HG02970 (cell line): ENCODE data around the gene ST8SIA1.
"Not testable (repeated sequence)": the region's sequence is repeated elsewhere in the genome, so short reads cannot be mapped to it uniquely, and the experiment has no call there.

Experiments
- ATAC-seq: cut with Tn5 transposase; IDR thresholded peaks from one replicate; pipeline ENCODE4 v1.9.1; 2021; ENCODE audit warnings: mild to moderate bottlenecking, moderate library complexity, moderate number of reproducible peaks; ENCODE audit not compliant: unreplicated experiment, low FRiP score

The ST8SIA1 gene

DNA sequence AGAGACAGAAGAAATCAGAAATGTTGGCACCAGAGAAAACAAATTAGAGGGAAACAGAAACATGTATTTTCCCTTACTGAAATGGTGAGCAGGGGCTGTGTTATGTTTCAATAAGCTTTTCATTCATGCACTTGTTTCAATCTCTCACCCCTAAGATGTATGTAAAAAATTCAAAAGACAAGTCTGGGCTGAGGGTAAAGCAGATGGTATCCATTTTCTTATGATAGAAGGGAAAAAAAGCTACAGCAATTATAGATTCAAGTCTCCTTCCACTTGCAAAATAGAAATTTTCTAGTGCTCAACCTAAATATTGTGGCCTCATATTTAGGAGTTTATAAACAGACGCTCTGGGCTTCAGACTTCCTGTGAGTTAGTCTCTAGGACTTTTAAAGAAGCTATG is 138.3 kb downstream of the ST8SIA1 start:
- no peak for ATAC-seq

DNA sequence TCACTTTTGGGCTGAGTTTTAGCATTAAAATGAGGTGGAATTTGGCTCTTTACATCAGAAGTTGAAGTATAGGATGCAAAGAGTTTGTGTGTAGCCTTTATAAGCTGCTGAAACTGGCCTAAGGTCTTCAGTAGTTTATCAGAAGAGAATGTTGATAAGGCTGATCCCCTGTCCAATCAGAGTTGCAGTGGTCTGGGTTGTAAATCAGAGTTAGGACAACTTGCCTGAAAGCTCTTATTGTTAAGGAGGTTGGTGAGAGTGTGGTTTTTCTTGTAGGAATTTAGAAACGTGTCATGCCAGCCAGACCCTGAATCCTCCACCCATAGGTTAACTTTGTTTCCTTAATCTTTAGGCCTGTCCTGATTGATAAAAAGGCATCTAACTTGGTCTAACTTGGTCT is 143.5 kb downstream of the ST8SIA1 start:
- no peak for ATAC-seq

DNA sequence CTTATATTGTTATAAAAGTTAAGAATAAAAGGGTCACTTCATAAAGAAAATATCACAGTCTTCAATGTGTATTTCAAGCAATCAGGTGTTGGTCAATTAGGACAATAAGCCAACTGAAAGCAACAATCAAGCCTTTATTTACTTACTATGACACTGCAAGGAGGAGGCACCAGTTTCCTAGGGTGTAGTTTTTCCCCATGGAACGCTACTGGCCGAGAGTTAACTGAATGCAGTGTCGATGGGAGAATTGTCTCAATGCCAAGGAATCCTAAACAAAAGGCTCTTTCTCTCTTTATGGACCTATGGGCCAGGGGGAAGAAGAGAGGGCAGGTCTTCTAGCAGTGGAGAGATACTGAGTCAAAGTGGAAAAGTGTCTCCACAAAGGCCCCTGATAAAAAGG is 146.1 kb downstream of the ST8SIA1 start:
- ATAC-seq, result no peak

DNA sequence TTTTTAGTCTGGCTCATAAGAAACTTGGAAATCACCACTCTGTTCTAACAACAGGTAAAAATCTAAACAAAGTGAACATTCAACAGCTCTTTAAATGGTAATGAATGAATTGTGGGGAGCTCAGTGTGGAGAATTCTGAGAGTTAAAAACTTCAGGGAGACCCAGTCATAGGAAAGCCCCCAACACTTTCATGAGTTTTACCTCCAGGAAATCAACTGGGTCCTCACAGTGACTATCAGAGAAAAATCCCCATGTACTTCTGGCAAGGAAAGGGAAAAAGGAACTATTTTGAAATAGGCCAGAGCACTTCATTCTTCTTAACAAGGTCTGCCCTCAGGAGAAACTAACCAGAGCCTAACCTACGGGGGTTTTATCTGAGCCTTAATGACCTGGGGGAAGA is 153.8 kb downstream of the ST8SIA1 start:
- no peak for ATAC-seq

DNA sequence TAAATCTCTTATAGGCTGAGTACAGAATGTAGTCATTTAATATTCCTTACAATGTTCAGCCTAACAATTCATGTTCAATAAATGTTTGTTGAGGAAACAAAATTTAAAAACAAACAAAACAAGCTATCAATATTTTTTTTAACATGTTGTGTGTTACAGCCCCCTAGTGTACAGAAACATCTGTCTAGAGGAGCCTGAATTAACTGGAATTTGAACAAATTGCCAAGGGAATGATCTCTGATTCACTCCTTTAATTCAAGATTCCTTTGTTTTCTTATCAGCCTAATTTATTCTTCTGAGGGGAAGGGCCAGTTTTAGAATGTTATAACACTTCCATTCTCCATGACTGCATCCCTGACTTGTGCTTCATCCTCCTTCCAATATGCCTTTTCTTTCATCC is 161.3 kb downstream of the ST8SIA1 start:
- ATAC-seq, result no peak

DNA sequence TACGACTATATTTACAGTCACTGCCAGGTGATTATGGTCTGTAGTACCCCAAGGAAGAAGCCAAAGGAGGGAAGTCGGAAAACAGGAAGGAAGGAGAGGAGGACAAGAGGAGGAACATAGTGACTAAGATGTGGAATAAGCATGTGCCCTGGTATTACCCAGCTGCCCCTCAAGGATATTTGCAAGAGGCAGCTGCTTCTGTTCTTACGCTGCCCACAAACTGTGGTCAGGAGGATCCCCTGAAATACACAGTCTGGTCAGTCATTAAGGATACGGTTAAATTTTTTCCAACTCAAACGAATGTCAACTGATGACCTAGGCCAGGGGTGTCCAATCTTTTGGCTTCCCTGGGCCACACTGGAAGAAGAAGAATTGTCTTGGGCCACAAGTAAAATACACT is 162.0 kb downstream of the ST8SIA1 start:
- no peak for ATAC-seq

DNA sequence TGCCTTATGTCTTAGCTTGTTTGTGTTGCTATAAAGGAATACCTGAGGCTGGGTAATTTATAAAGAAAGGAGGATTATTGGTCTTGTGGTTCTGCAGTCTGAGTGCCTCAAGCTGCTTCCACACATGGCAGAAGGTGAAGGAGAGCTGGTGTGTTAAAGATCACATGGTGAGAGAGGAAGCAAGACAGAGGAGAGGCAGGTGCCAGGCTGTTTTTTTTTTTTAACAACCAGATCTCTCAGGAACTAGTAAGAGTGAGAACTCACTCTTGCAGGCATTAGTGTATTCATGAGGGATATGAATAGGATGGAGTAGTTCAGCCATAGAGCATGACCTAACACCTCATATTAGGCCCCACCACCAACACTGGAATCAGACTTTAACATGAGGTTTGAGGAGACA is 165.1 kb downstream of the ST8SIA1 start:
- no peak for ATAC-seq

DNA sequence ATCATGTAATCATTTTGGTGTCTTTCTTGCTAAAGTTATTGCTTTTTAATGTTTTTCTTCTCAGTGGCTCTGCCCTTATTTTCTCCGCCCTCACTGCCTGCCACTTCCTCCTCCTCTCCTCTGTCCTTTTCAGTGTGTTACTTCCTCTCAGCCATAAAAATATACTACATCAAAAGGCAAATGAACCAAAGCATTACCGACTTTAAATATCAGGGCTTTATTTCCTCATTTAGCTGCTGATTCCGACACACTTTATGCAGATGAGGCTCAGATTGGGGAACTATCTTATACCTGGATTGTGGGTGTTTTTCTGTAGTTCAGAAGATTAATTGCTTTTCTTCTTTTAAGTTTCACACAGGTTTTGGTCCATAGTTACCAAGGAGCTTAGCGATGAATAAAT is 170.4 kb downstream of the ST8SIA1 start:
- no peak for ATAC-seq

DNA sequence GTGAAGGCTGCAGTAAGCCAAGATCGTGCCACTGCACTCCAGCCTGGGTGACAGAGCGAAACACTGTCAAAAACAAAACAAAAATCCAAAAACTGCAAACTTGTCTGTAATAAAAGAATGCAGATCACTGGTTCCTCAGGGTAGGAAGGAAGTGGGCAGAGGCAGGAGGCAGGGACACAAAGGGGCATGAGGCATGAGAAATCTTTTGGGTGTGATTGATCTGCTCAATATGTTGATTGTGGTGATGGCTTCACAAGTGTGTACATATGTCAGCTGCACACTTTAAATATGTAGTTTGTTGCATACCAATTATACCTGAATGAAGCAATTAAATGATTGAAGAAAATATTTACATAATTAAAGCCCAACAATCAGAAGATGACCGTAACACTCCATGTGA is 170.9 kb downstream of the ST8SIA1 start:
- ATAC-seq, result no peak

DNA sequence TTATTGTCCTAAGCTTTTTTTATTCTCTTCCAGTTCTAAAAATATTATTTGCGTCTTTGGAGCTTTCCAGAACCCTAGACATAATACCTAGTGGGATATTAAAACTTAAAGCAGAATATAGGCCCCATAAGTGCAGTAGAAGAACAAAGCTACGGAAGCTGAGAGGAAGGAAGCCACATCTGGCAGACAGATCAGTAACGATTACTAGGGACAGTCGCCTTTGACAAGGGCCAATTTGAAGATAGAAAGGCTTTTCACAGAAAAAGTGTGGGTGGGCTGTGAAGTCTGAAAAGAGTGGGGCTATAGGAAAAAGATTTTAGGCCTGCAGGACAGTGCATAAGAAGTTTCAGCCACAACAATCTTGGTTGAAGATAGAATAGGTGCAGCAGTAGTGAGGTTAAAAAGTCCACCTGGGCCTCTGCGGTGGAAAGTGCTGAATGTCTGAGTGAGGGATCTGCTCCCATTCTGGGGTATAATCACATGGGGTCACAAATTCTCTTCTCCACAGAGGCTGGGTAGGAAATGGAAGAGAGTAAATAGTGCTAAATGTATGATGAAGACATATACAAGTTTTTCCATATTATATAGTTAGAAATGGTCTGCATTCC is 174.0 kb downstream of the ST8SIA1 start:
- ATAC-seq, result no peak

DNA sequence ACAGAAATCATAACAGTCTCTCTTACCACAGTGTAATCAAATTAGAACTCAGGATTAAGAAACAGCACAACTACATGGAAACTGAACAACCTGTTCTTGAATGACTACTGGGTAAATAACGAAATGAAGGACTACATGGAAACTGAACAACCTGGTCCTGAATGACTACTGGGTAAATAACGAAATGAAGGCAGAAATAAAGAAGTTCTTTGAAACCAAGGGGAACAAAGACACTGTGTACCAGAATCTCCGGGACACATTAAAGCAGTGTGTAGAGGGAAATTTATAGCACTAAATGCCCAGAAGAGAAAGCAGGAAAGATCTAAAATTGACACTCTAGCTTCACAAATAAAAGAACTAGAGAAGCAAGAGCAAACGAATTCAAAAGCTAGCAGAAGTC is 185.2 kb downstream of the ST8SIA1 start:
- not testable (repeated sequence) for ATAC-seq

DNA sequence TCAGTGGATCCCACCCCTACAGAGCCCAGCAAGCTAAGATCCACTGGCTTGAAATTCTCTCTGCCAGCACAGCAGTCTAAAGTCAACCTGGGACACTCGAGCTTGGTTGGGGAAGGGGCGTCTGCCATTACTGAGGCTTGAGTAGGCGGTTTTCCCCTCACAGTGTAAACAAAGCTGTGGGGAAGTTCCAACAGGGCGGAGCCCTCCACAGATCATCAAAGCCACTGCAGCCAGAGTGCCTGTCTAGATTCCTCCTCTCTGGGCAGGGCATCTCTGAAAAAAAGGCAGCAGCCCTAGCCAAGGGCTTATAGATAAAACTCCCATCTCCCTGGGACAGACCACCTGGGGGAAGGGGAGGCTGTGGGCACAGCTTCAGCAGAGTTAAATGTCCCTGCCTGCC is 187.8 kb downstream of the ST8SIA1 start:
- ATAC-seq, result not testable (repeated sequence)
